ENCODE measurements around the gene KIF16B. TPM values are rescaled to one million over a fixed set of nuclear protein-coding genes. Genes with fewer than 3 reads are reported as not detected.

The KIF16B gene
- total RNA-seq, 3 donors from 2014 or later = 23.8 to 47.9 (median 36.9) TPM

DNA sequence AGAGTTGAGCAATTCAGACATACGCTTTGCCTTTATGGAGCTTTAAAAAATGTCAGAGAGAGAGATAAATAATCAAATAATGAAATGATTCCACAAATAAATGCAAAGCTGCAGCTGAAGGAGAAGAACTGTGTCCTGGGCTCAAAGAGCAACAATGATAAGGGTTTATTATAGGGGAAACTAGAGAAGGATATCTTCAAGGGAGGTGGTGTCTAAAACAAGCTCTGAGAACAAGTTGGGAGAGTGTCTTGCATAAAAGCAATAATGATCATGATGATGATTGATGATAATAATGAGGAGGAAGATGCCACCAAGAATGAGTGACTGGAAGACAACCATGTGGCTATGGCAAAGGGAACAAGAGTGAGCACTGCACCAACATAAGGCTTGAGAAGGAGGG lies 164.3 kb downstream of the KIF16B start:
- Histone ChIP-seq H3K27ac (no peak overlapping the region), H3K36me3 (no peaks in the 10 kb centered on the region), H3K4me1 (no peaks in the 10 kb centered on the region), H3K9me3 (peaks cover 0 to 16% of the 10 kb centered on the region in 2 donors), H3K27me3 (no peaks in the 10 kb centered on the region), H3K4me3 (no peak overlapping the region)
- TF ChIP-seq CTCF (IDR thresholded peaks at IDR 0.05) = no peak
- TF ChIP-seq POLR2AphosphoS5 (IDR thresholded peaks at IDR 0.05) = no peak
- no peak for TF ChIP-seq POLR2A (IDR thresholded peaks at IDR 0.05)
- DNase-seq (ENCODE audit: low spot score in 2 of 2) = no peak
- intact Hi-C loops (cut with DNase I; ENCODE audit: low total_unique reads) = no loop called here

DNA sequence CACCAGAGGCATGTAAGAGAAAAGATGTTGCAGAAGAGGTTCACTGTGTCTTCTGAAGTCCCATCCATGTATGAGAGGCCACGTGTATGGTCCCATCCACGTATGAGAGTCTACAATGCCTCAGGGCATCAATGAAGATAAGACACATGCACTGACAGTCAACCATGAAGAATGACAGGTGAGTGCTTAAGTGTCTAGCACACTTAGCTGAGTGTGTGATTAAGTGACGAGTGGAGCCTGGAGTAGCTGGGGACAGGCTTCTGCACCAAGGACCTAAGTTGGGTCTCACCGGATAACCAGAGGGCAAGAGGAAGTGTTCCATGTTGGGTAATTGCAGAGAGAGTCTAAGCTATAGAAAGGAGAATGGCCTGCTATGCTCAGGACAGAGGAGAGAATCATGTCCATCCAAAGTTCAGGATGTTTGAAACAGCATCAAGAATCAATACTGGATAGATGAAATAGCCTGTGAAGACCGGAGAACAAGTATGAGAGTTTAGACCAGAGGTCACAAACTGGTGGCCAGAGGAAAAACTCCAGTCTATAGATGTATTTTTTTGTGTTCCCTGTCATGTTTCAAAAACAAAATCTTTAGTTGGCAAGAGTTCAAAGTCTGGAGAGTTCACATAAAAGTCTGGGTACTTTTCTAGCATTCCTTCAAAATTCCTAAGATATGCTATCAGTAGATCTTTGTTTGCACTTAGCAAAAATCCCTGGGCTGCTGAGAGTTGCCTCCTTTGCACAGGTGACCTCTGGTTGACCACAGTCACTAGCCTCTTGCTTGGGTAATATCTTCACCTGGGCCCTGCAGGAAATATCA lies 165.8 kb downstream of the KIF16B start:
- TF ChIP-seq POLR2A (IDR thresholded peaks at IDR 0.05) (no peak), CTCF (IDR thresholded peaks at IDR 0.05) (no peak), POLR2AphosphoS5 (IDR thresholded peaks at IDR 0.05) (no peak)
- no peak for DNase-seq (ENCODE audit: low spot score in 2 of 2)
- H3K27me3 ChIP-seq = no peaks in the 10 kb centered on the region
- no peak overlapping the region for H3K27ac ChIP-seq
- intact Hi-C loops (cut with DNase I; ENCODE audit: low total_unique reads) = no loop called here
- H3K9me3 ChIP-seq = peaks cover 0 to 16% of the 10 kb centered on the region in 2 donors
- no peaks in the 10 kb centered on the region for H3K36me3 ChIP-seq
- no peak overlapping the region for H3K4me3 ChIP-seq
- no peaks in the 10 kb centered on the region for H3K4me1 ChIP-seq

GRCh38 chr20:16405254-16405653 lies 168.0 kb downstream of the KIF16B start:
- Histone ChIP-seq H3K27me3 (no peaks in the 10 kb centered on the region), H3K4me1 (no peaks in the 10 kb centered on the region), H3K36me3 (no peaks in the 10 kb centered on the region), H3K27ac (no peak overlapping the region), H3K4me3 (no peak overlapping the region), H3K9me3 (peaks cover 0 to 1% of the 10 kb centered on the region in 2 donors)
- intact Hi-C loops (cut with DNase I; ENCODE audit: low total_unique reads) = no loop called here
- TF ChIP-seq POLR2AphosphoS5 (IDR thresholded peaks at IDR 0.05) = no peak
- TF ChIP-seq POLR2A (IDR thresholded peaks at IDR 0.05) = no peak
- TF ChIP-seq CTCF (IDR thresholded peaks at IDR 0.05) = no peak
- DNase-seq (ENCODE audit: low spot score in 2 of 2) = no peak

- DNase-seq (ENCODE audit: low spot score in 2 of 2) = no peak
- Histone ChIP-seq H3K36me3 (no peaks in the 10 kb centered on the region), H3K4me3 (no peak overlapping the region), H3K27me3 (no peaks in the 10 kb centered on the region), H3K9me3 (no peaks in the 10 kb centered on the region), H3K4me1 (no peaks in the 10 kb centered on the region), H3K27ac (no peak overlapping the region)
- TF ChIP-seq POLR2A (IDR thresholded peaks at IDR 0.05) (no peak), CTCF (IDR thresholded peaks at IDR 0.05) (no peak), POLR2AphosphoS5 (IDR thresholded peaks at IDR 0.05) (no peak)
- intact Hi-C loops (cut with DNase I; ENCODE audit: low total_unique reads) = no loop called here
These were observed 168.6 kb downstream of the KIF16B start for GRCh38 chr20:16404640-16405039.

DNA sequence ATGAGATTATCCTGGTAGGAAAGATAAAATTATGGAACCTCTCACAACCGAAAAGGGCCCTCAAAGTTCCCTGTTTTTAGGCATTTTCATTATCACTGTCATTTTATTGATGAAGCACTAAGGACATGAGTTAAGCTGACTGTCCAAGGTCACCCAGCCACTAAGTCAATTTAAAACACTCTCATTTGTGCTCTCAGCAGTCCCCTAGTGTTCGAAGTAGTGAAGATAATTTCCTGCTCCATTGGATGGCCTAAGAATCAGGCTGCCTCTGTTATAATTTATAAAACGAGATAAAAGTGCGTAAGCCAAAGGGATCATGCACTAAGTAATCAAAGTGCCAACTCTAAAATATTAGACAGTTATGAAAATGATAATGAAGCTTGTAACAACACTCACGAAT lies 169.1 kb downstream of the KIF16B start:
- Histone ChIP-seq H3K4me3 (no peak overlapping the region), H3K27me3 (no peaks in the 10 kb centered on the region), H3K4me1 (no peaks in the 10 kb centered on the region), H3K27ac (no peak overlapping the region), H3K36me3 (no peaks in the 10 kb centered on the region), H3K9me3 (no peaks in the 10 kb centered on the region)
- intact Hi-C loops (cut with DNase I; ENCODE audit: low total_unique reads) = no loop called here
- no peak for TF ChIP-seq CTCF (IDR thresholded peaks at IDR 0.05)
- no peak for TF ChIP-seq POLR2AphosphoS5 (IDR thresholded peaks at IDR 0.05)
- no peak for TF ChIP-seq POLR2A (IDR thresholded peaks at IDR 0.05)
- no peak for DNase-seq (ENCODE audit: low spot score in 2 of 2)

All from breast epithelium (tissue), 4 donors.